Transverse colon (tissue), 4 donors: ENCODE results near the gene RIMBP2. TPM values are rescaled to one million over a fixed set of nuclear protein-coding genes. Genes with fewer than 3 reads are reported as not detected.

ENCODE experiments used
- DNase-seq: peaks from one replicate; pipeline ENCODE4 v3.0.0-alpha.2; 2019
- H3K27ac ChIP-seq, 4 donors: fragments of 200-600 bp; sonication (generic); 2 replicates each; pipeline ENCODE4 v1.5.1; 2016 to 2018; ENCODE audit warnings: inconsistent platforms in 4 of 4
- H3K27me3 ChIP-seq: fragments of 200-600 bp; sonication (generic); 2 replicates; pipeline ENCODE4 v1.5.1; 2017; ENCODE audit warnings: inconsistent platforms
- H3K36me3 ChIP-seq, 4 donors: fragments of 200-600 bp; sonication (generic); 2 replicates each; pipeline ENCODE4 v1.5.1; 2017 to 2019; ENCODE audit warnings: inconsistent platforms in 4 of 4
- H3K4me1 ChIP-seq, 4 donors: fragments of 200-600 bp; sonication (generic); 2 replicates each; pipeline ENCODE4 v1.5.1; 2017 to 2020; ENCODE audit warnings: inconsistent platforms in 4 of 4
- H3K4me3 ChIP-seq, 4 donors: fragments of 200-600 bp; sonication (generic); 1 replicate in 1 of 4; 2 replicates in 3 of 4; pipeline versions ENCODE4 v1.5.1 to v1.6.1; 2017 to 2019; ENCODE audit warnings: inconsistent platforms in 4 of 4
- H3K9me3 ChIP-seq, 2 donors: fragments of 200-600 bp; sonication (generic); 2 replicates each; pipeline ENCODE4 v1.5.1; 2017 to 2019; ENCODE audit warnings: inconsistent platforms in 2 of 2
- EP300 ChIP-seq: sonication (generic); formaldehyde crosslinking; IDR thresholded peaks from one replicate; pipeline ENCODE4 v1.6.1; 2017; ENCODE audit warnings: antibody characterized with exemption, low read depth
- POLR2A ChIP-seq: fragments of 450-650 bp; IDR thresholded peaks from one replicate; pipeline ENCODE4 v1.6.1; 2016; ENCODE audit warnings: antibody characterized with exemption, mild to moderate bottlenecking, moderate library complexity
- POLR2AphosphoS5 ChIP-seq, 3 donors: sonication (generic); formaldehyde crosslinking; IDR thresholded peaks; one replicate each; pipeline ENCODE4 v1.6.1; 2016; ENCODE audit warnings: antibody characterized with exemption in 3 of 3
- WGBS, 2 donors: methylation state at CpG; one replicate each; pipeline ENCODE4 v1.1.5; 2018; ENCODE audit warnings: low coverage in 1 of 2; 5-methylcytosine and 5-hydroxymethylcytosine counted together
- in situ Hi-C, 4 donors: fragments of 200-750 bp; cut with MboI; loops; one replicate each; pipeline versions ENCODE4 v1.15.0 to v1.15.1; 2017; ENCODE audit warnings: low sequenced_read_pairs in 3 of 4, low pct_ligation_motif_present in 1 of 4, low pct_unique_long_range_greater_than_20kb in 1 of 4
- intact Hi-C: fragments of 100-400 bp; cut with DNase I; formaldehyde crosslinking; loops from one replicate; pipeline ENCODE4 v1.15.1; 2023; ENCODE audit warnings: low total_unique reads
- total RNA-seq, 4 donors: library from RNA; depleted of rRNA; stranded (reverse); fragments of >200 nt; gene quantifications; one replicate each; pipeline ENCODE4 v1.1.0, GENCODE V29; 2016
- TF ChIP-seq, protein P1 (sequence below), 5 experiments: fragments of 200-600 bp in 3 of 5; fragments of 450-650 bp in 2 of 5; sonication (generic) in 3 of 5; IDR thresholded peaks; 1 replicate in 2 of 5; 2 replicates in 3 of 5; pipeline ENCODE4 v1.5.1; 2016 to 2017; ENCODE audit warnings: antibody characterized with exemption in 5 of 5, inconsistent platforms in 3 of 5, mild to moderate bottlenecking in 2 of 5, moderate library complexity in 1 of 5

RIMBP2 gene
- total RNA-seq, 4 donors from 2014 or later, result 2.9 to 17.3 (median 4.3) TPM

DNA sequence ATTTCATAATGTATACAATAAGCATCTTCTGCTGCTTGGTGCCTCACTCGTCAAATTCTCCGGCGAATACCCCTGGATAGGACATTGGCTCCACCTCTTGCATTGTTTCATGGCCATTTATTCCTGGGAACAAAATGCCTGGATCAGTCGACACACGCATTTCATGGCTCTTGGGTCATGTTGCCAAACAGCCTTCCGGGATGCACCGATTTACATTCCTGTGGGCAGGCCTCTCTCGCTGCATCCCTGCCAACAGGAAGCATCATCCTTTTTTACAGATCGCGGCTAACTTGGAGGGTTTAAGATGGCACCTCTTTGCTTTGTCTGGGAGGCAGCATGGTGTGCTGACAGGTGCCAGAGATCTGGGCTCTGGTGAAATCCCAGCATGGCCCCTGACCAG lies 32.7 kb upstream of the RIMBP2 start:
- Histone ChIP-seq H3K36me3 (no peaks in the 10 kb centered on the region), H3K27me3 (peaks cover 5% of the 10 kb centered on the region), H3K27ac (no peak overlapping the region), H3K4me1 (no peaks in the 10 kb centered on the region), H3K4me3 (no peak overlapping the region), H3K9me3 (no peaks in the 10 kb centered on the region)
- WGBS, 2 donors, result 59% methylated on average over 10 of the region's 10 CpGs; no CpG with 5 or more reads in 1 of the 2 donors
- in situ Hi-C loops (loop anchor here in 2 of 4 donors (10.0 to 25.0 kb wide), 2 partner anchors 344 to 711 kb away; no protein-coding TSS in a partner anchor), intact Hi-C loops (no loop called here)
- no peak for TF ChIP-seq POLR2A
- TF ChIP-seq, protein P1, sequence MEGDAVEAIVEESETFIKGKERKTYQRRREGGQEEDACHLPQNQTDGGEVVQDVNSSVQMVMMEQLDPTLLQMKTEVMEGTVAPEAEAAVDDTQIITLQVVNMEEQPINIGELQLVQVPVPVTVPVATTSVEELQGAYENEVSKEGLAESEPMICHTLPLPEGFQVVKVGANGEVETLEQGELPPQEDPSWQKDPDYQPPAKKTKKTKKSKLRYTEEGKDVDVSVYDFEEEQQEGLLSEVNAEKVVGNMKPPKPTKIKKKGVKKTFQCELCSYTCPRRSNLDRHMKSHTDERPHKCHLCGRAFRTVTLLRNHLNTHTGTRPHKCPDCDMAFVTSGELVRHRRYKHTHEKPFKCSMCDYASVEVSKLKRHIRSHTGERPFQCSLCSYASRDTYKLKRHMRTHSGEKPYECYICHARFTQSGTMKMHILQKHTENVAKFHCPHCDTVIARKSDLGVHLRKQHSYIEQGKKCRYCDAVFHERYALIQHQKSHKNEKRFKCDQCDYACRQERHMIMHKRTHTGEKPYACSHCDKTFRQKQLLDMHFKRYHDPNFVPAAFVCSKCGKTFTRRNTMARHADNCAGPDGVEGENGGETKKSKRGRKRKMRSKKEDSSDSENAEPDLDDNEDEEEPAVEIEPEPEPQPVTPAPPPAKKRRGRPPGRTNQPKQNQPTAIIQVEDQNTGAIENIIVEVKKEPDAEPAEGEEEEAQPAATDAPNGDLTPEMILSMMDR (IDR thresholded peaks at IDR 0.05), result no peak
- no peak for TF ChIP-seq EP300
- no peak for TF ChIP-seq POLR2AphosphoS5 (IDR thresholded peaks at IDR 0.05)
- no peak for DNase-seq

DNA sequence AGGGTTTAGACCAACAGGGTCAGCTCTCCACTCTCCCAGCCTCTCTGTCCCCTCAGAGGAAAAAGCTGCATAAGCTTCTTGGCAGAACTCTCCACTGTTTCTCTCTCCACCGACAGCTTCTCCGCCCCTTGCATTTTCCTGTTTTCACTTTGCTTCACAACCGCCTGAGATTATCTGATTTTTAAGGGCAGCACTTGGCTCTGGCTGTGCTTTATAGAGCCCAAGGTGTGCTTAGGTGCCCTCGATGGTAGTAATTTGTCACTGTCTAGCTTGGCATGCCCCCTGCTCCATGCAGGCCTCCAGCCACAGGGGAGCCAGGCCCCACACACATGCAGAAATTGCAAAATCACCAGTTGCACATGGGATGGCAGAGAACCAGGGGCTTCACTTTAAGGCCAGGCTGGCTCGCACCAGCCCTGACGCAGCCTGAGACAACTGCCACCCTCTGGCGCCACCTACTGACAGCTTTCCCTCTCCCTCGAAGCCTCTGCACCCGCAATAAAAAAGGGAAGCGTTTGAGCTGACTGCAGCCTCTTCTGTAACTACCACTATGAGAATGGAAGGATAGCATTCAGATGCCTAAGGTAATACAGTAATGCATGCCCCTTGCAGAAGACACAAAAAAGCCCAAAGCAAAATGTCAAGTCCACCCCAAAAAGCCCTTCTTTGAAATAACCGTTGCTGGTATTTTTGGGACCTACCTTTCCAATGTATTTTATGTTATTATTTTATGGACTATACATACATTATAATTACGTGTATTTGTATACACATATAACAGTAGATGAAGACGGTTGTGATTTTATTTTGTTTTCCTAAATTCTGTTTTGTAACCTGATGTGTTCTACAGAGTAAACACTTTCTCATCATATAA lies 32.0 kb upstream of the RIMBP2 start:
- WGBS, 2 donors, result 7 to 18% methylated on average over 4 to 13 of the region's 13 CpGs
- Histone ChIP-seq H3K4me1 (no peaks in the 10 kb centered on the region), H3K4me3 (no peak overlapping the region), H3K27me3 (peaks cover 4% of the 10 kb centered on the region), H3K36me3 (no peaks in the 10 kb centered on the region), H3K9me3 (no peaks in the 10 kb centered on the region), H3K27ac (no peak overlapping the region)
- in situ Hi-C loops (loop anchor here in 2 of 4 donors (10.0 to 25.0 kb wide), 2 partner anchors 343 to 711 kb away; no protein-coding TSS in a partner anchor), intact Hi-C loops (no loop called here)
- DNase-seq, result peak; percentile 79
- no peak for TF ChIP-seq POLR2A
- TF ChIP-seq, protein P1 (IDR thresholded peaks at IDR 0.05), result peak; percentile 68 to 82 (median 80)

DNA sequence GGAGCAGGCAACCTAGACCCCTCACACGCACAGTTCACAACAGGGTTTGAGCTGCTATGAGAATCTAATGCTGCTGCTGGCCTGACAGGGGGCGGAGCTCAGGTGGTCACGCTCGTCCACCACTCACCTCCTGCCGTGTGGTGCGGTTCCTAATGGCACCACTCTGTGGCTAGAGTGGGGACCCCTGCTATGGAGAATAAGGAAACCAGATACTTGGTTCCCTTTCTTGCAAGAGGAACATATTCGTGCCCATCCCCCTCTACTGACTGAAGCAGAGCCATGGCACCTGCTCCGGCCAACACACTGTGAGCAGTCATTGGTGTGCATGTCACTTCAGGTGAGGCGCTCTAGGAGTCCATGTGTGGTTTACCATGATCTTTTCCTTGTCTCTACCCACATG lies 30.4 kb upstream of the RIMBP2 start:
- Histone ChIP-seq H3K27ac (no peak overlapping the region), H3K4me1 (no peaks in the 10 kb centered on the region), H3K36me3 (no peaks in the 10 kb centered on the region), H3K27me3 (no peaks in the 10 kb centered on the region), H3K9me3 (no peaks in the 10 kb centered on the region), H3K4me3 (no peak overlapping the region)
- in situ Hi-C loops (loop anchor here in 2 of 4 donors (10.0 to 25.0 kb wide), 2 partner anchors 342 to 709 kb away; no protein-coding TSS in a partner anchor), intact Hi-C loops (no loop called here)
- DNase-seq, result no peak
- WGBS, 2 donors, result 68% methylated on average over 9 of the region's 9 CpGs; no CpG with 5 or more reads in 1 of the 2 donors
- TF ChIP-seq EP300 (no peak), POLR2AphosphoS5 (IDR thresholded peaks at IDR 0.05) (no peak), POLR2A (no peak)
- TF ChIP-seq, protein P1 (IDR thresholded peaks at IDR 0.05), result no peak

DNA sequence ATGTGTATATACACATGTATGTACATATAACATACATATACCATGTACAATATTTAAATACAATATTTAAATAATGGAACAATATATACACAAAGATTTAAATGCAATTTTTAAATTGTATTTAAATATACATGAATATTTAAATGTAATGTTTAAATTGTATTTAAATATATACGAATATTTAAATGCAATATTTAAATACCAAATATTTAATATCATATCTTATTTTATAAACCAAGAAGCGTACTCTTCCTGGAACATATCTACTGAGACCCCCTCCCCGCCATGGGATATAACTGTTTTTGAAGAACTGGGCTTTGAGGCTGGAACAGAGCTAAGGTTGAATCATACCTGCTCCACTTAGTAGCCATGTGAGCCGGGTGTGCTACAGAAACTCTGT lies 29.8 kb upstream of the RIMBP2 start:
- in situ Hi-C loops, result loop anchor here in 2 of 4 donors (10.0 to 25.0 kb wide), 2 partner anchors 341 to 709 kb away; no protein-coding TSS in a partner anchor
- H3K4me1 ChIP-seq, result no peaks in the 10 kb centered on the region
- no peaks in the 10 kb centered on the region for H3K36me3 ChIP-seq
- H3K27ac ChIP-seq, result no peak overlapping the region
- intact Hi-C loops, result no loop called here
- no peak overlapping the region for H3K4me3 ChIP-seq
- DNase-seq, result no peak
- TF ChIP-seq POLR2A (no peak), POLR2AphosphoS5 (IDR thresholded peaks at IDR 0.05) (no peak), EP300 (no peak)
- TF ChIP-seq, protein P1 (IDR thresholded peaks at IDR 0.05), result no peak
- no peaks in the 10 kb centered on the region for H3K27me3 ChIP-seq
- H3K9me3 ChIP-seq, result no peaks in the 10 kb centered on the region
- 78 to 91% methylated on average over 4 of the region's 4 CpGs for WGBS, 2 donors
